ENCODE data around the gene GALNT7.

GALNT7 gene

DNA sequence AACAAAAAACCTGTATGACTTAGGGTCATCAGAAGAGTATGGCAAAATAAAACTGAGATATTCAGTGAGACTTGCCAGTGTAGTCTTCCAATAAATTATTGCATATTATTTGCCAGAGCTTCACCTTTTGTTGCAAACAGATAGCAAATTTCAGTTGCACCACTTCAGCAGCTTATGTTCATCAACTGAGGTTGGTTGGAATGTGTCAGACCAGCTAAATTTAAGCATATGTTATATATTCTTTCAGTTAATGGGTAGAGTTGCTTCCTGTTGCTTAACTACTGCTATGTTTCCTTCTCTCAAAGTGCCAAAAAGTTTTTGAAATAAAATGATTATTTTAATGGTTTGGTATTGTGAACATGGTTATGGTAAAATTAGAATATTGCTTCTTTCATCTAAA, 61.5 kb downstream of the GALNT7 start:
- no peak overlapping the region for H3K9ac ChIP-seq
- H3K79me2 ChIP-seq (ENCODE audit: insufficient read depth, low read depth) = peaks cover 49% of the 10 kb centered on the region
- TF ChIP-seq, protein P1, sequence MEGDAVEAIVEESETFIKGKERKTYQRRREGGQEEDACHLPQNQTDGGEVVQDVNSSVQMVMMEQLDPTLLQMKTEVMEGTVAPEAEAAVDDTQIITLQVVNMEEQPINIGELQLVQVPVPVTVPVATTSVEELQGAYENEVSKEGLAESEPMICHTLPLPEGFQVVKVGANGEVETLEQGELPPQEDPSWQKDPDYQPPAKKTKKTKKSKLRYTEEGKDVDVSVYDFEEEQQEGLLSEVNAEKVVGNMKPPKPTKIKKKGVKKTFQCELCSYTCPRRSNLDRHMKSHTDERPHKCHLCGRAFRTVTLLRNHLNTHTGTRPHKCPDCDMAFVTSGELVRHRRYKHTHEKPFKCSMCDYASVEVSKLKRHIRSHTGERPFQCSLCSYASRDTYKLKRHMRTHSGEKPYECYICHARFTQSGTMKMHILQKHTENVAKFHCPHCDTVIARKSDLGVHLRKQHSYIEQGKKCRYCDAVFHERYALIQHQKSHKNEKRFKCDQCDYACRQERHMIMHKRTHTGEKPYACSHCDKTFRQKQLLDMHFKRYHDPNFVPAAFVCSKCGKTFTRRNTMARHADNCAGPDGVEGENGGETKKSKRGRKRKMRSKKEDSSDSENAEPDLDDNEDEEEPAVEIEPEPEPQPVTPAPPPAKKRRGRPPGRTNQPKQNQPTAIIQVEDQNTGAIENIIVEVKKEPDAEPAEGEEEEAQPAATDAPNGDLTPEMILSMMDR (conservative IDR thresholded peaks at IDR 0.05; ENCODE audit: low read depth, low read length) = no peak
- no peak overlapping the region for H3K4me3 ChIP-seq (IDR thresholded peaks at IDR 0.05; ENCODE audit: insufficient read depth, low read depth, low read length)
- H3K4me1 ChIP-seq (ENCODE audit: low read depth, poor library complexity, severe bottlenecking) = peaks cover 49% of the 10 kb centered on the region
- H3K27ac ChIP-seq = peak overlapping the region; percentile 32; the same call in 1 of the 2 replicates
- H3K27me3 ChIP-seq (ENCODE audit: insufficient read depth, low read depth) = no peaks in the 10 kb centered on the region
- H3K4me2 ChIP-seq = peak overlapping the region; percentile 70
- no peak overlapping the region for H2AFZ ChIP-seq (ENCODE audit: low read depth)
- no peaks in the 10 kb centered on the region for H3K36me3 ChIP-seq (ENCODE audit: insufficient read depth)
- no peaks in the 10 kb centered on the region for H4K20me1 ChIP-seq (ENCODE audit: insufficient read depth)

DNA sequence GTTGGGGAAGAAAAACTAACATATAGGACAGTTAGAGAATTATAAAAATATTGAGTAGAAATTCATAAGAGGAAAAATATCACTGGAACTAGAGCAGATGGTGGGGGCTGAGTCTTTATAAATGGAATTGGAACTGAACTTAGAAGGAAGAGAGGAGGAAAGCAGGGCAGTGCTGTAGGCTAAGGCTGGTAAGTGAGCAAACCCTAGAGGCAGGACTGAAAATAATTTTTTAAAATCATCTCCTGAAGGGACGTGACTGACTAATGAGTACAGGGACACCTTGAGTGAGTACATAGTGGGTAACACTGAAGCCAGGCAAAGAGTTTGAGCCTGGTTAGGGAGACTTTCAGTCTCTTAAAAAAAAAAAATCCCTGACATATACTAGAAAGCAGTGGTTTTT, 63.3 kb downstream of the GALNT7 start:
- Histone ChIP-seq H3K79me2 (ENCODE audit: insufficient read depth, low read depth) (peaks cover 51% of the 10 kb centered on the region), H3K4me1 (ENCODE audit: low read depth, poor library complexity, severe bottlenecking) (peaks cover 61% of the 10 kb centered on the region), H3K4me2 (peak overlapping the region; percentile 70; the same call in 1 of the 2 replicates), H3K4me3 (IDR thresholded peaks at IDR 0.05; ENCODE audit: insufficient read depth, low read depth, low read length) (no peak overlapping the region), H3K27ac (no peak overlapping the region), H3K9ac (no peak overlapping the region), H3K27me3 (ENCODE audit: insufficient read depth, low read depth) (no peaks in the 10 kb centered on the region), H2AFZ (ENCODE audit: low read depth) (no peak overlapping the region), H4K20me1 (ENCODE audit: insufficient read depth) (no peaks in the 10 kb centered on the region), H3K36me3 (ENCODE audit: insufficient read depth) (no peaks in the 10 kb centered on the region)
- TF ChIP-seq, protein P1 (conservative IDR thresholded peaks at IDR 0.05; ENCODE audit: low read depth, low read length) = peak; percentile 34

DNA sequence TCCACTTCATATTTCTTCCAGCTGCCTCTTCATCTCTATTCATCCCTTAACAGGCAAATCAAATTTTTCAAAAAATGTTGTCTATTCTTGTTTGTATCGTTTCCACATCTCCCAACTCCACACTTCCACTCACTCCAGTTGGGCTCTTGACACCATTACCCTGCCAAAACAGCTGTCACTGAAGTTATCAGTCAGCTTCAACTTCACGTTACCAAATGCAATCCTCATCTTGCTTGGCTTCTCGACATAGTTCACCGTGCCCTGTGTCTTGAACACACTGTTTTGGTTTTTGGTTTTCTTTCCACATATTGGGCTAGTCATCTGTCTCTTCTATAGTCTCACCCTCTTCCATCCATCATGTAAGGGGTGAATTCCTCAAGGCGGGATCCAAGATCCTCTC, 65.2 kb downstream of the GALNT7 start:
- peaks cover 57% of the 10 kb centered on the region; the same call in 1 of the 2 replicates for H3K79me2 ChIP-seq (ENCODE audit: insufficient read depth, low read depth)
- no peak overlapping the region for H3K4me2 ChIP-seq
- H3K27ac ChIP-seq = no peak overlapping the region

DNA sequence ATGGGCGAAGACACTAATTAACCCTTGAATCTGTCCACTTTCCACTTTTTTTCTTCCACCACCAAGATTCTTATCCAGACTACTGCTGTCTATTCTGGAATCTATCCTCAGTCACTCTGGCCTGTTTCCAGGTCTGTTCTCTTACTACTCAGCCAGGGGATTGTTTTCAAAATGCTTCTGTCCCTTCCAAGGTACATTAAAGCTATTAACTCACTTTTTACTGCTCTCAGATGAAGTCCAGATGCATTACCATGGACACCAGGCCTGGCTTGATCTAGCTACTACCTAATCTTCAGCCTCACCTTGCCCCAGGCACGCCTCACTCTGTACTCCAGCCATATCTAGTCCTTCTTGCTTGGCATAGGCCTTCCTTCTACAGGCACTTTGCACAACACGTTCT, 66.4 kb downstream of the GALNT7 start:
- H4K20me1 ChIP-seq (ENCODE audit: insufficient read depth) = no peaks in the 10 kb centered on the region
- peaks cover 68% of the 10 kb centered on the region for H3K4me1 ChIP-seq (ENCODE audit: low read depth, poor library complexity, severe bottlenecking)
- TF ChIP-seq, protein P1 (conservative IDR thresholded peaks at IDR 0.05; ENCODE audit: low read depth, low read length) = no peak
- no peak overlapping the region for H2AFZ ChIP-seq (ENCODE audit: low read depth)
- H3K4me2 ChIP-seq = no peak overlapping the region
- H3K9ac ChIP-seq = no peak overlapping the region
- no peaks in the 10 kb centered on the region for H3K27me3 ChIP-seq (ENCODE audit: insufficient read depth, low read depth)
- H3K79me2 ChIP-seq (ENCODE audit: insufficient read depth, low read depth) = peaks cover 67% of the 10 kb centered on the region
- H3K27ac ChIP-seq = no peak overlapping the region
- H3K36me3 ChIP-seq (ENCODE audit: insufficient read depth) = no peaks in the 10 kb centered on the region
- H3K4me3 ChIP-seq (IDR thresholded peaks at IDR 0.05; ENCODE audit: insufficient read depth, low read depth, low read length) = no peak overlapping the region

More for the DNA sequence above, 65.2 kb downstream of the GALNT7 start:
- no peaks in the 10 kb centered on the region for H4K20me1 ChIP-seq (ENCODE audit: insufficient read depth)
- H3K36me3 ChIP-seq (ENCODE audit: insufficient read depth) = no peaks in the 10 kb centered on the region
- H3K9ac ChIP-seq = no peak overlapping the region
- no peaks in the 10 kb centered on the region for H3K27me3 ChIP-seq (ENCODE audit: insufficient read depth, low read depth)
- H3K4me3 ChIP-seq (IDR thresholded peaks at IDR 0.05; ENCODE audit: insufficient read depth, low read depth, low read length) = no peak overlapping the region
- TF ChIP-seq, protein P1 (conservative IDR thresholded peaks at IDR 0.05; ENCODE audit: low read depth, low read length) = no peak
- H2AFZ ChIP-seq (ENCODE audit: low read depth) = no peak overlapping the region
- H3K4me1 ChIP-seq (ENCODE audit: low read depth, poor library complexity, severe bottlenecking) = peaks cover 68% of the 10 kb centered on the region

All from KMS-11 (cell line).